Raji (cell line): ENCODE results near the gene CACNA2D1.

Experiments used
- POLR2A ChIP-seq: IDR thresholded peaks from 2 replicates; pipeline ENCODE4 v1.6.1; 2011; ENCODE audit warnings: low read depth, low read length, control low read depth; ENCODE audit not compliant: insufficient read depth

CACNA2D1 gene

GRCh38 chr7:81960026-81960425 lies 483.6 kb downstream of the CACNA2D1 start:
- TF ChIP-seq POLR2A, result no peak

GRCh38 chr7:81957517-81957916 lies 486.1 kb downstream of the CACNA2D1 start:
- no peak for TF ChIP-seq POLR2A

- no peak for TF ChIP-seq POLR2A
These were observed 487.1 kb downstream of the CACNA2D1 start for GRCh38 chr7:81956520-81956919.

GRCh38 chr7:81949306-81949705 lies 494.3 kb downstream of the CACNA2D1 start:
- TF ChIP-seq POLR2A, result no peak

GRCh38 chr7:81944058-81944457 lies 499.5 kb downstream of the CACNA2D1 start:
- TF ChIP-seq POLR2A, result no peak

- TF ChIP-seq POLR2A, result no peak
These were observed 506.5 kb downstream of the CACNA2D1 start for GRCh38 chr7:81937091-81937490.

- no peak for TF ChIP-seq POLR2A
These were observed 508.8 kb downstream of the CACNA2D1 start for GRCh38 chr7:81934596-81935301.

GRCh38 chr7:81932936-81933335 lies 510.6 kb downstream of the CACNA2D1 start:
- no peak for TF ChIP-seq POLR2A

GRCh38 chr7:81929386-81929785 lies 514.2 kb downstream of the CACNA2D1 start:
- TF ChIP-seq POLR2A, result no peak

GRCh38 chr7:81926154-81926553 lies 517.4 kb downstream of the CACNA2D1 start:
- TF ChIP-seq POLR2A, result no peak

GRCh38 chr7:81925530-81925929 lies 518.0 kb downstream of the CACNA2D1 start:
- no peak for TF ChIP-seq POLR2A

GRCh38 chr7:81924494-81924893 lies 519.1 kb downstream of the CACNA2D1 start:
- TF ChIP-seq POLR2A, result no peak

- TF ChIP-seq POLR2A, result no peak
These were observed 524.1 kb downstream of the CACNA2D1 start for GRCh38 chr7:81919494-81919893.

- TF ChIP-seq POLR2A, result no peak
These were observed 535.4 kb downstream of the CACNA2D1 start for GRCh38 chr7:81908220-81908619.

- TF ChIP-seq POLR2A, result no peak
These were observed 540.5 kb downstream of the CACNA2D1 start for GRCh38 chr7:81903115-81903514.

GRCh38 chr7:81902536-81902935 lies 541.0 kb downstream of the CACNA2D1 start:
- TF ChIP-seq POLR2A, result no peak
